OCI-LY3 (cell line): ENCODE results near the gene PCDHGB4.
"Not testable (repeated sequence)": the region's sequence is repeated elsewhere in the genome, so short reads cannot be mapped to it uniquely, and the experiment has no call there.

Experiments
- H2AFZ ChIP-seq: fragments of 200-600, 300-600 bp; shearing (Covaris generic); 2 replicates; pipeline ENCODE4 v1.6.0; 2014; ENCODE audit warnings: antibody characterized with exemption, low read depth, low read length
- H3K27ac ChIP-seq: fragments of 200-600, 300-600 bp; sonication (generic); 2 replicates; pipeline ENCODE4 v1.5.1; 2014; ENCODE audit warnings: mild to moderate bottlenecking, low read length, moderate library complexity, mixed read lengths
- H3K27me3 ChIP-seq: fragments of 200-600, 300-600 bp; sonication (generic); 2 replicates; pipeline ENCODE4 v1.6.1; 2014; ENCODE audit warnings: low read depth, low read length, mixed read lengths
- H3K36me3 ChIP-seq: fragments of 200-600, 300-600 bp; sonication (generic); replicated peaks from 2 replicates; pipeline ENCODE3; 2014; ENCODE audit warnings: low read depth, low read length, mixed read lengths
- H3K4me1 ChIP-seq: fragments of 300-600, 200-600 bp; sonication (generic); 2 replicates; pipeline ENCODE4 v1.6.1; 2014; ENCODE audit warnings: low read length, mixed read lengths
- H3K4me2 ChIP-seq: fragments of 200-600, 300-600 bp; sonication (generic); 2 replicates; pipeline ENCODE4 v1.6.1; 2014; ENCODE audit warnings: low read length, mixed read lengths
- H3K4me3 ChIP-seq: fragments of 300-600, 200-600 bp; sonication (generic); 2 replicates; pipeline ENCODE4 v1.5.1; 2014; ENCODE audit warnings: antibody characterized with exemption, mild to moderate bottlenecking, low read length, moderate library complexity
- H3K79me2 ChIP-seq: fragments of 300-600, 200-600 bp; shearing (Covaris generic); 2 replicates; pipeline ENCODE4 v1.6.1; 2014; ENCODE audit warnings: mild to moderate bottlenecking, low read length, mixed read lengths
- H3K9ac ChIP-seq: fragments of 300-600, 200-600 bp; shearing (Covaris generic); 2 replicates; pipeline ENCODE4 v1.6.0; 2014; ENCODE audit warnings: mild to moderate bottlenecking, low read length, moderate library complexity
- H3K9me3 ChIP-seq: fragments of 200-600, 300-600 bp; shearing (Covaris generic); 2 replicates; pipeline ENCODE4 v1.6.1; 2014; ENCODE audit warnings: low read length, mixed read lengths; ENCODE audit not compliant: insufficient read depth
- H4K20me1 ChIP-seq: fragments of 200-600, 300-600 bp; sonication (generic); 2 replicates; pipeline ENCODE4 v1.6.1; 2016; ENCODE audit warnings: low read length, mixed read lengths; ENCODE audit not compliant: insufficient read depth
- EZH2phosphoT487 ChIP-seq: fragments of 200-600 bp; shearing (Covaris generic); IDR thresholded peaks from 2 replicates; pipeline ENCODE4 v1.6.1; 2018; ENCODE audit warnings: antibody characterized with exemption, mixed run types, low read depth
- TF ChIP-seq, protein P1 (sequence below): fragments of 200-600, 300-600 bp; sonication (generic); IDR thresholded peaks from 2 replicates; pipeline ENCODE4 v1.5.1; 2014; ENCODE audit warnings: antibody characterized with exemption, low read length, low read depth

The PCDHGB4 gene

DNA sequence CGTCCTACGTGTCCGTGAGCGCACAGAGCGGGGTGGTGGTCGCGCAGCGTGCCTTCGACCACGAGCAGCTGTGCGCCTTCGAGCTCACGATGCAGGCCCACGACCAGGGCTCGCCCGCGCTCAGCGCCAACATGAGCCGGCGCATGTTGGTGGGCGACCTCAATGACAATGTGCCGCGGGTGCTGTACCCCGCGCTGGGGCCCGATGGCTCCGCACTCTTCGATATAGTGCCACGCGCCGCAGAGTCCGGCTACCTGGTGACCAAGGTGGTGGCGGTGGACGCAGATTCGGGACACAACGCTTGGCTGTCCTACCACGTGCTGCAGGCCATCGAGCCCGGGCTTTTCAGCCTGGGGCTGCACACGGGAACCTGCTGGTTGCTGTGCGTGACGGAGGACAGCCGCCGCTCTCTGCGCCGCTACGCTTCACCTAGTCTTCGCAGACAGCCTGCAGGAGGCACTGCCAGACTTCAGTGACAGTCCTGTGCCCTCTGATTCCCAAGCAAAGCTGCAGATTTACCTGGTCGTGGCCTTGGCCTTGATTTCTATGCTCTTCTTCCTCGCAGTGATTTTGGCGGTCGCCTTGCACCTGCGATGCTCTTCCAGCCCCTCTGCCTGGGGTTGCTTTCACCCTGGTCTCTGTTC lies 40.4 kb downstream of the PCDHGB4 start:
- Histone ChIP-seq H3K27ac (no peak overlapping the region), H3K9ac (no peak overlapping the region), H3K4me1 (no peaks in the 10 kb centered on the region), H2AFZ (no peak overlapping the region), H3K36me3 (no peaks in the 10 kb centered on the region), H3K27me3 (no peaks in the 10 kb centered on the region), H3K9me3 (no peaks in the 10 kb centered on the region), H4K20me1 (no peaks in the 10 kb centered on the region), H3K79me2 (no peaks in the 10 kb centered on the region), H3K4me3 (no peak overlapping the region), H3K4me2 (no peak overlapping the region)
- TF ChIP-seq, protein P1, sequence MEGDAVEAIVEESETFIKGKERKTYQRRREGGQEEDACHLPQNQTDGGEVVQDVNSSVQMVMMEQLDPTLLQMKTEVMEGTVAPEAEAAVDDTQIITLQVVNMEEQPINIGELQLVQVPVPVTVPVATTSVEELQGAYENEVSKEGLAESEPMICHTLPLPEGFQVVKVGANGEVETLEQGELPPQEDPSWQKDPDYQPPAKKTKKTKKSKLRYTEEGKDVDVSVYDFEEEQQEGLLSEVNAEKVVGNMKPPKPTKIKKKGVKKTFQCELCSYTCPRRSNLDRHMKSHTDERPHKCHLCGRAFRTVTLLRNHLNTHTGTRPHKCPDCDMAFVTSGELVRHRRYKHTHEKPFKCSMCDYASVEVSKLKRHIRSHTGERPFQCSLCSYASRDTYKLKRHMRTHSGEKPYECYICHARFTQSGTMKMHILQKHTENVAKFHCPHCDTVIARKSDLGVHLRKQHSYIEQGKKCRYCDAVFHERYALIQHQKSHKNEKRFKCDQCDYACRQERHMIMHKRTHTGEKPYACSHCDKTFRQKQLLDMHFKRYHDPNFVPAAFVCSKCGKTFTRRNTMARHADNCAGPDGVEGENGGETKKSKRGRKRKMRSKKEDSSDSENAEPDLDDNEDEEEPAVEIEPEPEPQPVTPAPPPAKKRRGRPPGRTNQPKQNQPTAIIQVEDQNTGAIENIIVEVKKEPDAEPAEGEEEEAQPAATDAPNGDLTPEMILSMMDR, result no peak

DNA sequence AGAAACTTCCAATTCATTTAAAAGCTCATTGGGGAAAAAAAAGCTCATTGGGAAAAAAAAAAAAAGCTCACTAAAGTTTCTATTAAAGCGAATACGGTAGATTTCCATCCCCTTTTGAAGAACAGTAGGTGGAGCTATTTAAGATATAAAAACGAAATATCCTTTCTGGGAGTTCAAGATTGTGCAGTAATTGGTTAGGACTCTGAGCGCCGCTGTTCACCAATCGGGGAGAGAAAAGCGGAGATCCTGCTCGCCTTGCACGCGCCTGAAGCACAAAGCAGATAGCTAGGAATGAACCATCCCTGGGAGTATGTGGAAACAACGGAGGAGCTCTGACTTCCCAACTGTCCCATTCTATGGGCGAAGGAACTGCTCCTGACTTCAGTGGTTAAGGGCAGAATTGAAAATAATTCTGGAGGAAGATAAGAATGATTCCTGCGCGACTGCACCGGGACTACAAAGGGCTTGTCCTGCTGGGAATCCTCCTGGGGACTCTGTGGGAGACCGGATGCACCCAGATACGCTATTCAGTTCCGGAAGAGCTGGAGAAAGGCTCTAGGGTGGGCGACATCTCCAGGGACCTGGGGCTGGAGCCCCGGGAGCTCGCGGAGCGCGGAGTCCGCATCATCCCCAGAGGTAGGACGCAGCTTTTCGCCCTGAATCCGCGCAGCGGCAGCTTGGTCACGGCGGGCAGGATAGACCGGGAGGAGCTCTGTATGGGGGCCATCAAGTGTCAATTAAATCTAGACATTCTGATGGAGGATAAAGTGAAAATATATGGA lies 43.0 kb downstream of the PCDHGB4 start, which contains the start of gene PCDHGA12:
PCDHGA12 (plus strand) TSS at position 176 of the 782 bp plus-strand sequence; CDS start at position 429, 253 bp downstream.
- Histone ChIP-seq H3K9me3 (no peaks in the 10 kb centered on the region), H3K36me3 (no peaks in the 10 kb centered on the region), H3K79me2 (no peaks in the 10 kb centered on the region), H3K4me3 (no peak within 1 kb of the TSS), H2AFZ (no peak within 1 kb of the TSS), H3K27me3 (no peaks in the 10 kb centered on the region), H3K9ac (no peak within 1 kb of the TSS), H3K27ac (no peak within 1 kb of the TSS), H4K20me1 (no peaks in the 10 kb centered on the region), H3K4me1 (no peaks in the 10 kb centered on the region), H3K4me2 (no peak within 1 kb of the TSS)
- TF ChIP-seq, protein P1, result no peak
- no peak for TF ChIP-seq EZH2phosphoT487

DNA sequence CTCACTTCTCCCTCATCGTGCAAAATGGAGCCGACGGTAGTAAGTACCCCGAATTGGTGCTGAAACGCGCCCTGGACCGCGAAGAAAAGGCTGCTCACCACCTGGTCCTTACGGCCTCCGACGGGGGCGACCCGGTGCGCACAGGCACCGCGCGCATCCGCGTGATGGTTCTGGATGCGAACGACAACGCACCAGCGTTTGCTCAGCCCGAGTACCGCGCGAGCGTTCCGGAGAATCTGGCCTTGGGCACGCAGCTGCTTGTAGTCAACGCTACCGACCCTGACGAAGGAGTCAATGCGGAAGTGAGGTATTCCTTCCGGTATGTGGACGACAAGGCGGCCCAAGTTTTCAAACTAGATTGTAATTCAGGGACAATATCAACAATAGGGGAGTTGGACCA lies 43.8 kb downstream of the PCDHGB4 start:
- H3K4me3 ChIP-seq, result no peak overlapping the region
- H3K36me3 ChIP-seq, result no peaks in the 10 kb centered on the region
- no peak overlapping the region for H3K4me2 ChIP-seq
- H4K20me1 ChIP-seq, result no peaks in the 10 kb centered on the region
- TF ChIP-seq, protein P1, result no peak
- no peak for TF ChIP-seq EZH2phosphoT487
- H2AFZ ChIP-seq, result no peak overlapping the region
- H3K27ac ChIP-seq, result no peak overlapping the region
- no peak overlapping the region for H3K9ac ChIP-seq
- H3K27me3 ChIP-seq, result no peaks in the 10 kb centered on the region
- no peaks in the 10 kb centered on the region for H3K4me1 ChIP-seq
- no peaks in the 10 kb centered on the region for H3K9me3 ChIP-seq
- no peaks in the 10 kb centered on the region for H3K79me2 ChIP-seq

DNA sequence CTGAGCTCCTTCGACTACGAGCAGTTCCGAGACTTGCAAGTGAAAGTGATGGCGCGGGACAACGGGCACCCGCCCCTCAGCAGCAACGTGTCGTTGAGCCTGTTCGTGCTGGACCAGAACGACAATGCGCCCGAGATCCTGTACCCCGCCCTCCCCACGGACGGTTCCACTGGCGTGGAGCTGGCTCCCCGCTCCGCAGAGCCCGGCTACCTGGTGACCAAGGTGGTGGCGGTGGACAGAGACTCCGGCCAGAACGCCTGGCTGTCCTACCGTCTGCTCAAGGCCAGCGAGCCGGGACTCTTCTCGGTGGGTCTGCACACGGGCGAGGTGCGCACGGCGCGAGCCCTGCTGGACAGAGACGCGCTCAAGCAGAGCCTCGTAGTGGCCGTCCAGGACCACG lies 44.8 kb downstream of the PCDHGB4 start:
- not testable (repeated sequence) for H3K4me2 ChIP-seq, H3K9me3 ChIP-seq, H3K4me3 ChIP-seq, H3K27ac ChIP-seq, H3K9ac ChIP-seq, H4K20me1 ChIP-seq, H3K79me2 ChIP-seq, H3K36me3 ChIP-seq, H3K27me3 ChIP-seq, H2AFZ ChIP-seq, H3K4me1 ChIP-seq

DNA sequence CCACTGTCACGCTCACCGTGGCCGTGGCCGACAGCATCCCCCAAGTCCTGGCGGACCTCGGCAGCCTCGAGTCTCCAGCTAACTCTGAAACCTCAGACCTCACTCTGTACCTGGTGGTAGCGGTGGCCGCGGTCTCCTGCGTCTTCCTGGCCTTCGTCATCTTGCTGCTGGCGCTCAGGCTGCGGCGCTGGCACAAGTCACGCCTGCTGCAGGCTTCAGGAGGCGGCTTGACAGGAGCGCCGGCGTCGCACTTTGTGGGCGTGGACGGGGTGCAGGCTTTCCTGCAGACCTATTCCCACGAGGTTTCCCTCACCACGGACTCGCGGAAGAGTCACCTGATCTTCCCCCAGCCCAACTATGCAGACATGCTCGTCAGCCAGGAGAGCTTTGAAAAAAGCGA lies 45.2 kb downstream of the PCDHGB4 start:
- H3K9me3 ChIP-seq, H3K4me3 ChIP-seq, H3K27me3 ChIP-seq, H3K9ac ChIP-seq, H3K27ac ChIP-seq, H3K79me2 ChIP-seq, H3K4me1 ChIP-seq, H3K36me3 ChIP-seq, H3K4me2 ChIP-seq, H4K20me1 ChIP-seq, H2AFZ ChIP-seq: not testable (repeated sequence)
